LNCaP clone FGC (cell line): ENCODE data around the gene FCER2.

ENCODE experiments used
- DNase-seq: peaks from one replicate; pipeline ENCODE4 v3.0.0-alpha.2; 2011; ENCODE audit warnings: low read depth
- H3K4me3 ChIP-seq: 2 replicates; pipeline ENCODE4 v1.5.1; 2011; ENCODE audit warnings: mild to moderate bottlenecking, low read depth, low read length, control low read depth
- CTCF ChIP-seq: IDR thresholded peaks from 2 replicates; pipeline ENCODE4 v1.5.1; 2012; ENCODE audit warnings: mild to moderate bottlenecking; ENCODE audit not compliant: control insufficient read depth, insufficient read depth; ENCODE audit errors: extremely low read depth

FCER2 gene

GRCh38 chr19:7678971-7679751 lies 22.8 kb downstream of the FCER2 start:
- TF ChIP-seq CTCF, result peak; percentile 44
- DNase-seq, result no peak

GRCh38 chr19:7677669-7678311 lies 24.1 kb downstream of the FCER2 start:
- no peak for DNase-seq
- TF ChIP-seq CTCF, result no peak

More at GRCh38 chr19:7678971-7679751, 22.8 kb downstream of the FCER2 start:
- H3K4me3 ChIP-seq, result no peak overlapping the region

GRCh38 chr19:7676854-7677253 lies 25.1 kb downstream of the FCER2 start, which contains the start of gene MCEMP1:
TSS of gene MCEMP1 (plus strand) at chr19:7677090. CDS start at chr19:7677121, 31 bp downstream.
- TF ChIP-seq CTCF, result no peak
- no peak for DNase-seq
- no peak within 1 kb of the TSS for H3K4me3 ChIP-seq

More at GRCh38 chr19:7677669-7678311, 24.1 kb downstream of the FCER2 start:
- no peak overlapping the region for H3K4me3 ChIP-seq

GRCh38 chr19:7676376-7676775 lies 25.6 kb downstream of the FCER2 start:
- no peak for TF ChIP-seq CTCF
- no peak for DNase-seq
- H3K4me3 ChIP-seq, result no peak overlapping the region

- TF ChIP-seq CTCF, result no peak
- no peak overlapping the region for H3K4me3 ChIP-seq
- peak; percentile 43 for DNase-seq
Observed at GRCh38 chr19:7674010-7675005, 27.6 kb downstream of the FCER2 start.

- no peak overlapping the region for H3K4me3 ChIP-seq
- no peak for DNase-seq
- TF ChIP-seq CTCF, result no peak
Observed at GRCh38 chr19:7672522-7672921, 29.4 kb downstream of the FCER2 start.
